Measurements from ENCODE around the gene RGS3.
"Not testable (repeated sequence)": the region's sequence is repeated elsewhere in the genome, so short reads cannot be mapped to it uniquely, and the experiment has no call there.

Gene RGS3

DNA sequence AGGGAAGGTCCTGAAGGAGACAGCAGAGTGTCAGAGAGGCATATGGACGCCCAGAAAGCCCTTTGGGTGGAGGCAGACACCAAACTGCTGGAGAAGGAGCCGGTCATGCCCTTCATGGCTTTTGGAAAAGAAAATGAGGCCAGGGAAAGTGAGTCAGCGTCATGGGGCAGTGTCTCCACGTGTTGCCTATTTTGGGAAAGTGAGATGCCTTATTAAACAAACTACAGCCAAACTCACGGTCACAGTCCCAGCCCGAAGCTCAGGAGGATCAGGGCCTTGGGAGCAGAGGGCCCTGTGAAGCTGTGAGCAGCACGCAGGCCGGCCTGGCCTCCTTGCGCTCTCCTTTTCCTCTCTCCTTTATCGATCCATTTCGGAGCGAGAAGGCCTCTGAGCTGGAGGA is 25.0 kb downstream of the RGS3 start:
- DNase-seq (ENCODE audit: low spot score): no peak

DNA sequence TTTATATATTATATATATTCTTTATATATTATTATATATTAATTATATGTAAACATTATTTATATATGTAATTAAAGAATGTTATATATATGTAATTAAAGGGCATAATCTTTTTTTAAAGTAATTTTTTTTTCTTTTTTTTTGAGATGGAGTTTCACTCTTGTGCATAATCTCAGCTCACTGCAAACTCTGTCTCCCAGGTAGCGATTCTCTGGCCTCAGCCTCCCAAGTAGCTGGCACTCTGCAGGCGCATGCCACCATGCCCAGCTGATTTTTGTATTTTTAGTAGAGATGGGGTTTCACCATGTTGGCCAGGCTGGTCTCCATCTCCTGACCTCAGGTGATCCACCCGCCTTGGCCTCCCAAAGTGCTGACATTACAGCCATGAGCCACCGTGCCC is 27.6 kb downstream of the RGS3 start:
- not testable (repeated sequence) for DNase-seq (ENCODE audit: low spot score)

DNA sequence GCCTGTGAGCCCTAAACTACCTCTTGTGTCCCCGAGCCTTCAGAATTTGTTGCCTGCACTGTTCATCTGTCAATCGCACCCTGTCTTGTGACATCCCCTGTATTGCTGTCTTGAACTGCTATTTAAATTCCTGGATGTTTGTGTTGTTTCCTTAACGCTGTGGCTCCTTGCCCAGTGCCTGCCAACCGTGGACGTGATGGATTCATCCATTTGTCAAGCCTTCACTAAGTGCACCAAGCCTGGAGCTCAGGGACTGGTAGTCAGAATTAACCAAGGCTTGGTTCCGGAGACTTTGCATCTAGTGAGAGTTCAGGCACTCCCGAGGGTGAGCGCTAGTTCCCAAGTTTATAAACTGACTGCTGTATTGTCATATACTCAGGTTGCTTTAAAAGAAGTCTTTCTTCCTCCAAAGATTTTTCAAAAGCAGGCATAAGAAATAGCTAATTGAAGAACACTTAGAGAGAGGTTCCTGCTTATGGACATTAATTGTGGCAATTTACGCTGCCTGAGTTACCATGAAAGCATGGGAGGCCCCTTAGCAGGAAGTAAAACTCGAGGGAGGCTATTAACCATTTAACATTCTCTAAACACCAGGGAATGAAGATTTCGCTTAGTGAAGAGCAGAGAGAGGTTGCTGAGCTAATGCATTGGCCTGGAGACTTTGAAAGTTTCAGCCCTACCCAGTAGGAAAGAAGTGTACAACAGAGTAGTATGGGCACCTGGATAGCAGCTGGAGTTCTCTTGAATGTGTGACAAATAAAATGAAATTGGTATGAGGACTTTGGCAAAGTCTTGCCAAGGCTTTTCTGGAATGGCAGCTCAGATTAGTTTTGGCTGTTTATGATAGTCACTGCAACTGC is 29.0 kb downstream of the RGS3 start:
- peak; percentile 64 for DNase-seq (ENCODE audit: low spot score)

DNA sequence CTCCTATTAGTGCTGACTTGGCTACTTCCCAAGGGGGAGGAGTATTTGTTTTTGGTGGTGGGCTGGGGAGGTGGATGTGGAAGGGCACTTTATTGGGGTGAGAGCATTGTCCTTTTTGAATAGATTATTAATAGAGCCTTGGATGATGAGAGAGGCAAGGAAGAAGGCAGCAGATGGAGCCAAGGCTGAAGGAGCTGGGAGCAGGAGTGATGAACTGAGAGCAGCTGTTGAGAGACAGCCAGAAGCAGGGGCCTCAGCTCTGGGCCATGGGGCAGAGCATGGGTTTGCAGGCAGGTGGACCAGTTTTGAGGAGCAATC is 29.6 kb downstream of the RGS3 start:
- DNase-seq (ENCODE audit: low spot score): no peak

DNA sequence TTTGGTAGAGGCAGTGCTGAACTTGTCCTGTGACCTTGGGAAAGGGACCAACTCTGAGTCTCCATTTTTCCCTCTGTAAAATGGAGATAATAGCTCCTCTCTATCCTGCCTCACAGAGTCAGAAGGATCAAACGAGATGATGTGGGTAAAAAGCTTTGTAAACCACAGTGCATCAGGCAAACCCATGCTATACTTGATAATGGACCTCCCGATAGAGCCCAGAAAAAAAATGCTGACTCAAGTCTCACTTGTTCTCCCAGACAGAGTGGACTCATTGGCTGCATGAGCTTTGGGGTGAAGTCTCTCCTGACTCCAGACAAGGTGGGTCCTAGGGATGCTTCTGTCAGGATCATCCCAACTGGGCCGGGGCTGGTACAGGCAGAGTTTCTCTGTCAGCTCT is 32.0 kb downstream of the RGS3 start:
- DNase-seq (ENCODE audit: low spot score): no peak

DNA sequence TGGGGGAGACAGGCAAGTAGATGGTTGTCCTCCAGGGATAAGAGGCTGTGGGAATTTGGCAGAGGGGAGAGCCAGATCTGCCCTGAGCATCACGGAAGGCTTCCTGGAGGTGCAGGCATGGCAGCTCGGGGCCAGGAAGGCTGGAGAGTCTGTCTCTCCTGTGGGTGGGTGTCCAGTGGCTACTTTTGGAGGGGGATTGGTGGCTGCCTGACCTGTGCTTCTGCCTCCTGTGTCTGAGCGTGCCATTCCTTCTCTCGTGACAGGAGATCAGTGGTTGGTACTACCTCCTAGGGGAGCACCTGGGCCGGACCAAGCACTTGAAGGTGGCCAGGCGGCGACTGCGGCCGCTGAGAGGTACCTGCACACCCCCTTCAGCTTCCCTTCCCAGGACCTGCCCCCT is 33.5 kb downstream of the RGS3 start:
- DNase-seq (ENCODE audit: low spot score): no peak

DNA sequence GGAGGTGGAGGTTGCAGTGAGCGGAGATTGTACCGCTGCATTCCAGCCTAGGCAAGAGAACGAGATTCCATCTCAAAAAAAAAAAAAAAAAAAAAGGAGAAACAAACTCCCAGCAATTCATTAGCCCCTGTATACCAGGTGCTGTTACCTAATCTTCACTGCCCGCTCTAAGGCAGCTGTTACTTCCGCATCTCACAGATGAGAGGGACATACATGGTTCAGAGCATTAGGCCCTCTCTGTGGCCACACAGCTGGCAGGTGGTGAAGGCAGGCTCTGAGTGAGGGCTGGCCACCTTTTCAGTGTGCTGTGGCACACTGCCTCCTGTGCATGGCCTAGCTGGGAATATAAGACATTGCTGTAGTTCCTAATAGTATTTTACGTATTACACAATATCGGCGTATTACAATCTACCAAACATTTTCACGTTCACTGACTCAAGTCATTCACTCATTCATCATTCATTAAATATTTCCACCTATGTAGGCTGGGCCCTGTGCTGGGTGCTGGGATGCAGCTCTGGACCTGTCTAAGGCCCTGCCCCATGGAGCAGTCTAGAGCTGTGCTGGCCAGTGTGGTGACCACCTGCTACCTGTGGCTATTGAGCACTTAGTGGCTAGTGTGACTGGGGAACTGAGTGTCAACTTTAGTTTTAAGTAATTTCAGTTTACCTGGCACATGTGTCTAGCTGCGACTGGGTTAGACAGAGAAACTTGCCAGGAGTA is 35.8 kb downstream of the RGS3 start:
- no peak for DNase-seq (ENCODE audit: low spot score)

DNA sequence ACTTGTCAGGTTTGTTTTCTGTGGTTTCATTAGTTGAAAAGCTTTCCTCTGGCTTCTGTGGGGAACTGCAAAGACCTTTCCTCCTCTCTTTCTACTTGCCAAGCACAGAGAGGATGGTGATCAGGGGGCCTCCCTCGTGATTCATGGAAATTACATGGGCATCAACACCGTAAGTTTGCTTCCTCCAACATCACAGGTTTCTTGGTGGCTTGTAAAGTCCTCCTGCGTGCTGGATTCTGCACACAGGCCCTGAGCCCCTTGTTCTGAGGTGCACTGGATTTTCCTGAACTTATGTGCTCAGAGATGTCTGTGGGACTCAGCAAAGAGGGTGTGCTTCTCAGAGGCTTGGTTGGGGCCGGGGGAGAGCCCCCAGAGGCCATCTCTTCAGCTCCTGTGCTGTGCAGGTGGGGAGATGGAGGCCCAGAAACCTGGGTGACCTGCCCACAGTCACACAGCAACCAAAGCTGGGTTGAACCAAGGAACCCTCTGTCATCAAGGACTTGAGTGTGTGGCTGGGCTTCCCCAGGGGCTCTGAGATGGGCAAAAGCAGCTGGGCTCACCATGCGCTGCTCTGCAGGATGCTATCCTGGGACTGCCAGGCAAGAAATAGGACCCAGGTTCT is 36.5 kb downstream of the RGS3 start:
- DNase-seq (ENCODE audit: low spot score): no peak

DNA sequence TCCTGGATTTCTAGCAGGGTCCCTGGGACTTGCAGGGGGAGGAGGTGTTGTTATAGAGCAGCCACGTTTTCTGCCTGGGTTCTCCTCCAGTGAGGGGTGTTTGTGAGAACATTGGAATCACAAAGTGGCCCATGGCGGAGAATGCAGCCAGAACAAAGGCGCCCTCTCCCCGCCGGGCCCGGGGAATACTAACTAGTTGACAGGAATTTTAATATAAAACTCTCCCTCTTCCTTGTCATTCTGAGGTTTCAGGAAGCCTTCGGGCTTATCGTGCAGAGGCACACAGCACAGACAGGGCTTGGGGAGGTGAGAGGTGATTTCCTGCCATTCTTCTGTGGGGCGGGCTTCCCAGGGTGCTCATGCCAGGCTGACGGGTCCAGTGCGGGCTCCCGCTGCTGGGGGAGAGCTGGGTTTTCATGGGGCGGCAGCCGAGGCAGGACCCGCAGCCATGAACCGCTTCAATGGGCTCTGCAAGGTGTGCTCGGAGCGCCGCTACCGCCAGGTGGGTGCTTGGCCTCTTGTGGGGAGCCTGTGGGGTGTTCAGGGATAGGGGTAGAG is 37.7 kb downstream of the RGS3 start:
- DNase-seq (ENCODE audit: low spot score): no peak

DNA sequence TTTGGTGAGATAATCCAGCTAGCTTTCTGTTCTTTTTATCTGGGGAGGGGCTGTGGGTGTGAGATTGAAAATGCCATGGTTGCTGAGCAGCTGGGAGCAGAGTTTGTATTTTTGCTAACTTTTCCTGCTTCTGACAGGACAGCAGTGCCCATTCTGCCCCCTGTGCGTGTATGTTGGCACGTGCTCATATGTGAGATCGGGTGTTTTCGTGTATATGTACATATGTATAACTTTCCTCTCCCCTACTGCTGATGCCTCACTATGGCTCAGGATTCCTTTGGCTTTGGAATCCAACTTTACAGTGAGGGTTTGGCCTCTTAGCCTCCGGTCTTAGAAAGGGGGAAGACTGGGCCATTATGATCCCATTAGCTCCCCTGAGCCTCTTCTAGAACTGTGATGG is 38.3 kb downstream of the RGS3 start:
- no peak for DNase-seq (ENCODE audit: low spot score)

DNA sequence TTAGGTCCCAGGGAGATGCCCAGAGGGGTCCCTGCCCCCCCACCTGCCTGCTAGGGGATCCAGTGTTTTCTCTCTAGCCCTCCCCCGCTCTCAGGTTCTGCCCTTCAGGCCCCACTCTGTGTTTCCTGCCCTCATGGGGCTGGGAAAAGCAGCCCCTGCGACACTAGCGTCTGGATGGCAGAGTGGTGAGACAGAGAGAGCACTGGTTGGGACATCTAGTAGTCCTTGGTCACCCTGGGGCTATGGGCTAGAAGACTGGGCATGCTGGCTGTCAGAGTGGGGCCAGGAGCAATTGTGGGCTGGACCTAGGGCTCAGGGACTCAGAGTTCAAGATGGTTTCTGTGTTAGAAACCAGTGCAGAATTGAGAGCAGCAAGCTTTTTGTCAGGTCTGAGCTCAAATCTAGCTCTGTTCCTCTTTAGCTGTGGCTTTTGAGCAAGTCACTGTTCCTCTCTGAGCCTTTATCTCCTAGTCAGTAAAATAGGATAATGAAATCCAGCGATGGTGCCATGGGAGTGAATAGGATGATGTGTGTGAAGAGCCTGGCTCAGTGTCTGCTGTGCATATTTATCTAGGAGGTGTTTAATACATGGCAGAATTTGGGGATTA is 39.0 kb downstream of the RGS3 start:
- DNase-seq (ENCODE audit: low spot score): no peak

DNA sequence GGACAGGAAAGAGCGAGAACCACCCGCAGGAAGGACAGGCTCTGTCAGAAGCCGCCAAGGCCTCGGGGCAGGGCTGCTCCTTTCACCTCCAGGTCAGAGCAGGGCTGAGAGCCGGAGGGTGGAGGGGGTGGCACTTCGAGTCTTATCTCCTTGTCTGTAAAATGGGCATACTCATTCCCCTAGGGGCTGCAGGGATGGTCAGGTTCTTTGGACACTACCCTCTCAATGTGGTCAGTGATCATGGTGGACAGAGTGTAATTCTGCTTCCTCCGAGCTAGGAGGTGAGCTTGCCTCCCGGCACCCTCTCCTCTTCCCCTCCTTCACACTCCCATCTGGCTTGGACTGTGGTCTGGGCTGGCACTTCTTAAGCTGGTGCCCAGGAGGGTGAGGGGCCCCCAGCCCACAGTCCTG is 39.6 kb downstream of the RGS3 start:
- no peak for DNase-seq (ENCODE audit: low spot score)

DNA sequence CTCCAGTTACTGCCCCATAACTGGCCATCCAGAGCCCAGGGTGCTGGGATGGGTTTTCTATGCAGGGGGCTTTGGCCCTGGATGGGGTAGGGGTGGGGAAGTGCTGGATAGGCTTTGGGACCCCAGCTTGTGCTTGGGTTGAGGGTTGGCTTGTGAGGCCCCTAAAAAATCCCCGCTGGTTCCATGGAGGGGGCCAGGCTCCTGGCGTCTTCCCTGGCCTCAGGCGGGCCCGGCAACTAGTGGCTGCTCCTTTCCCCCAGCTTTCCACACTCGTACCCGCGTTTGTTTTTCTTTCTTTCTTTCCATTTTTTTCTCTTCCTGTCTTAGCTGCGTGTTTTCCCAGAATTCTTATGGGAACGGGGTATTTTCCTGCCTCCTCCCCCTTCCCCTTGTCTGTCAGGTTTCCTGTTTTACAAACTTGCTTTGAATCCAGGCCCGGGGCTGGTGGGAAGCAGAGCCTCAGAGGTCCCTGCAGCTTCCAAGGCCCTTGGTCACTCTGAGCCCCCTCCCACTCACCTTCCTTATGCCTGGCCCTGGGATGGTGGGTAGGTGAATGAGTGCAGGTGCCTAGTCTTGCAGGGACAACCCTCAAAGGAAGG is 40.2 kb downstream of the RGS3 start:
- no peak for DNase-seq (ENCODE audit: low spot score)

DNA sequence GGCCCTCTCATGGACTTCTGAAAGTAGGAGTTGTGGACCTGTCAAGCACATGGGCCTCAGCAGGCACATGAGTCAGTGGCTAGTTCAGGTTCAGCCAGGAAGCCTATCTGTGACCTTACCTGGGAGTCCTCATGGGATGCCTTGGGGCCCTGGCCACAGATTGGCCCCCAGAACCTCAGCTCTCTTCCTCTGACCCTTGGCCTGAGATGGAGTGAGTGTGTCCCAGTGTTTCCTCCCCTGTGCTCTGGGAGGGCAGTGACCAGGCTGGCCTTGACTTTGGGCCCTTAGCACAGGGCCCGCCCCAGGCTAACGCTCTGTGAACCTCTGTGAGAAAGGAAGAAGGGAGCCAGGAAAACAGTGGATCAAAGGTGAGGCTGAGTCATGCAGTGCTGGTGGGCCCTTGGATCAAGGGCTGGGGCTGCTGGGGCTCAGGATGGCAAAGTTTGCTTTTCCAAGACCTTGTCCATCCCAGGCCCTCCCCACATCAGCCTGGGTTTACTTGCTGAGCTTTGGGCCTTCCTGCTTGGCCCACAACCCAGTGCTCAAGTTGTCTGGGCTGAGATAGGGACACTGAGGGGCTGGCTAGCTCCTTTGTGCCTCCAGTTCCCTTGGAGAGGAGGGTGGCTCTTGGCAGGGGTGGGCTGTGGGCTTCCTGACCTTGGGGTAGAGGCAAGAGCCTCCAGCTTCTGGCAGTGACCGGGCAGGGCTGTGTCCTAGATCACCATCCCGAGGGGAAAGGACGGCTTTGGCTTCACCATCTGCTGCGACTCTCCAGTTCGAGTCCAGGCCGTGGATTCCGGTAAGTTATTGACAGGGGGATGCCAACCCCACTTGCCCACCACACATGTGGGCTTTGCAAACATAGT is 41.4 kb downstream of the RGS3 start:
- no peak for DNase-seq (ENCODE audit: low spot score)

DNA sequence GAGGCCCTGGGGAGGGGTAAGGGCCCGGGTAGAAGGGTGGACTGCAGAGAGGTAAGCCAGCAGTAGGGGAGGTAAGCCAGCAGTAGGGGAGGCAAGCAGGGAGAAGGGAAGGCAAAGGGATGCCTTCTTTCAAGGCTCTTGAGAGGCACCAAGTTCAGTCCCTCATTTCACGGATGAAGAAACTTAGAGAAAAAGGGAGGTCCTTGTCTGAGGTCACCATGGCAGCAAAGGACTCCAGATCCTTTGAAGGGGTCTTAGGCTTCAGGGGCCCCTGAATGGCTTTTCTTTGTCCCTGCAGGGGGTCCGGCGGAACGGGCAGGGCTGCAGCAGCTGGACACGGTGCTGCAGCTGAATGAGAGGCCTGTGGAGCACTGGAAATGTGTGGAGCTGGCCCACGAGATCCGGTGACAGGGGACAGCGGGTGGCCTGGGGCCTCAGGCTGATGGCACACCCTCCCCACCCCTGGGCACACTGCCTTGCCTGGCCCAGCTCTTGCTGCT is 42.6 kb downstream of the RGS3 start:
- no peak for DNase-seq (ENCODE audit: low spot score)

DNA sequence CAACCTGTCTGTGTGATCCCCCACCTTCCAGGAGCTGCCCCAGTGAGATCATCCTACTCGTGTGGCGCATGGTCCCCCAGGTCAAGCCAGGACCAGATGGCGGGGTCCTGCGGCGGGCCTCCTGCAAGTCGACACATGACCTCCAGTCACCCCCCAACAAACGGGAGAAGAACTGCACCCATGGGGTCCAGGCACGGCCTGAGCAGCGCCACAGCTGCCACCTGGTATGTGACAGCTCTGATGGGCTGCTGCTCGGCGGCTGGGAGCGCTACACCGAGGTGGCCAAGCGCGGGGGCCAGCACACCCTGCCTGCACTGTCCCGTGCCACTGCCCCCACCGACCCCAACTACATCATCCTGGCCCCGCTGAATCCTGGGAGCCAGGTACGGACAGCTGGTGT is 43.7 kb downstream of the RGS3 start:
- DNase-seq (ENCODE audit: low spot score): no peak

DNA sequence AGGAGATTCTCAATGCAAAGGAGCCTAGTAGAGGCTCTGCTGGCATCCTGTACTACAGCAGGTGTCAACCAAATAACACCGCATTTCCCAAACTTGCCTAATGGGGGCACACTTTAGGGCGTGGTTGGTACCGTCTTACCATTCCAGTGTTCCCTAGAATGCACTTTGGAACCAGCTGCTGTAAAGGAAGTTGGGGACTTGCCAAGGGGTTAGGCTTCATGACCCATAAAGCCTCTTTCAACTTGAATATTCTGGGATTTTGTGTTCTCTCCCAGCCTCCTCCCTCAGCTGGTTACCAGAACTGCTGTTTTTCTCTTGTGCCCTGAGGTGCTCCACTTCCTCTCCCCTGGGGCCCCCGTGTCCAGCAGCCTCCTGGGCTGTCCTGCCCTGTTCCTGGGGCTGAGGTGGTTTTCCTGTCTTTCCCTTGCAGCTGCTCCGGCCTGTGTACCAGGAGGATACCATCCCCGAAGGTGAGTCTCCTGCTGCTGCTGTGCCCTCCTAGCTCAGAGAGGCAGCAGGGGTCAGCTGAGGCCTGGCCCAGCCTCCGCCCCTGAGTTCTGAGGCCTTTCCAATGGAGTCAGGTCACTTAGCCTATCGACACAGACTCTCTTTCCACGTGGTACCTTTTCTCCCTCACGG is 44.7 kb downstream of the RGS3 start:
- peak; percentile 64 for DNase-seq (ENCODE audit: low spot score)

DNA sequence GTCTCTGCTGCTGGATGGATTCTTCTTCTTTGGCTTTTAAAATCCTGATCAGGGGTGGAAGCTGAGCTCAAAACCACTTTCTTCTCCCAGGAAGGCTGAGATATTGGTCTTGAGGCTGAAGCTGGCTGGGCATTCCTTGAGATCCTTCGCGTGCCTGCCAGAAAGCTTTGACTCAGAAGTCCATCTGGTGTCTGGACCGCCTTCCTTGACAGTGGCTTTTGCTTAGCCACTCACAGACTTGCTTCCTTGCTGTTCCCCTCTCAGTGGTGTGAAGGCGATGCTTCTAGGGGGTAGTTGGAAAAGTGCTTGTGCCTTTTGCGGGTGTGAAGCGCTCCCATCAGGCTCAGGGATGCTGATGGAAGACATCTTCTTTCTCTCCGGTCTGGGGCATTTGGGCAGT is 45.9 kb downstream of the RGS3 start:
- DNase-seq (ENCODE audit: low spot score): peak; percentile 30

DNA sequence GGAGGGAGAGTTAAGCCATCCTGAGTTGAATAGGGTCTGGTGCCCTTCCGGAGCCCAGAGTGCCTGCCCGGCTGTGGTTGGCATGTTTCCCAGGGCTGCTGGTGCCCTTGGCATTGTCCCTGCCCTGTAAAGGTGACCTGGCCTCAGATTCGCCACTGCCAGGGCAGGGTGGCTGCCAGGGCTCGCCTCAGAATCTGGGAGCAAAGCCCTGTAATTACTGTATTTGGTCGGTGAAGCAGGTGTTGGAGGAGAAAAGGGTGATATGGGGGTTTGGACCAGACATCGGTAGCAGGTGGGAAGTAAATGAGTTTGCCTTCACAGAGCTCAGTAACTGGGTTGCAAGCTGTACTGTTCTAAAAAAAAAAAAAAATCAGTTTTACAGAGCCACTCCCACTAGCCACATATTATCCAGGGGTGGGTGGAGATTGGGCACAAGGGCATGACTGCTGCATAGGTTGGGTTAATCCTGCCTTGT is 47.6 kb downstream of the RGS3 start:
- peak; percentile 73 for DNase-seq (ENCODE audit: low spot score)
